ES-I3 (cell line): ENCODE results near the gene EP400.
"Not testable (repeated sequence)": the region's sequence is repeated elsewhere in the genome, so short reads cannot be mapped to it uniquely, and the experiment has no call there.

ENCODE experiments used
- H3K36me3 ChIP-seq: 2 replicates; pipeline ENCODE4 v1.6.1; 2013; ENCODE audit warnings: mild to moderate bottlenecking, low read length, control low read depth, moderate library complexity; ENCODE audit not compliant: insufficient read depth
- H3K4me1 ChIP-seq: 2 replicates; pipeline ENCODE4 v1.6.1; 2013; ENCODE audit warnings: mild to moderate bottlenecking, control low read depth, low read length; ENCODE audit not compliant: insufficient read depth
- H3K9ac ChIP-seq: 2 replicates; pipeline ENCODE4 v1.6.1; 2013; ENCODE audit warnings: low read depth, mild to moderate bottlenecking, low read length, moderate library complexity
- H3K9me3 ChIP-seq: 2 replicates; pipeline ENCODE4 v1.6.1; 2013; ENCODE audit warnings: mild to moderate bottlenecking, low read length, moderate library complexity; ENCODE audit not compliant: control insufficient read depth, insufficient read depth

Gene EP400

GRCh38 chr12:132045751-132046150 is 96.0 kb downstream of the EP400 start:
- H3K9ac ChIP-seq = no peak overlapping the region
- peaks cover 20% of the 10 kb centered on the region for H3K36me3 ChIP-seq
- H3K9me3 ChIP-seq = no peaks in the 10 kb centered on the region

GRCh38 chr12:132046561-132046960 is 96.8 kb downstream of the EP400 start:
- peaks cover 22% of the 10 kb centered on the region for H3K36me3 ChIP-seq
- no peaks in the 10 kb centered on the region for H3K9me3 ChIP-seq
- H3K4me1 ChIP-seq = peaks cover 13% of the 10 kb centered on the region
- H3K9ac ChIP-seq = no peak overlapping the region

More at GRCh38 chr12:132045751-132046150, 96.0 kb downstream of the EP400 start:
- peaks cover 13% of the 10 kb centered on the region for H3K4me1 ChIP-seq

DNA sequence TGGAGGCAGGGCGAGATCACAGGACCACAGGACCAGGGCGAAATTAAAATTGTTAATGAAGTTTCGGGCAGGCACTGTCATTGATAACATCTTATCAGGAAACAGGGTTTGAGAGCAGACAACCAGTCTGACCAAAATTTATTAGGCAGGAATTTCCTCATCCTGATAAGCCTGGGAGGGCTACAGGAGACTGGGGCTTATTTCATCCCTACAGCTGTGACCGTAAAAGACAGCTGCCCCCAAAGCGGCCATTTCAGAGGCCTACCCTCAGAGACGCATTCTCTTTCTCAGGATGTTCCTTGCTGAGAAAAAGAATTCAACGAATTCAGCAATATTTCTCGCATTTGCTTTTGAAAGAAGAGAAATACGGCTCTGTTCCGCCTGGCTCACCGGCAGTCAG is 97.9 kb downstream of the EP400 start:
- not testable (repeated sequence) for H3K9ac ChIP-seq, H3K9me3 ChIP-seq
- H3K36me3 ChIP-seq = peaks cover 21% of the 10 kb centered on the region
- H3K4me1 ChIP-seq = peaks cover 13% of the 10 kb centered on the region

GRCh38 chr12:132049442-132049841 is 99.7 kb downstream of the EP400 start:
- peaks cover 27% of the 10 kb centered on the region for H3K36me3 ChIP-seq

GRCh38 chr12:132049876-132050275 is 100.1 kb downstream of the EP400 start:
- Histone ChIP-seq H3K4me1 (peaks cover 13% of the 10 kb centered on the region), H3K9me3 (no peaks in the 10 kb centered on the region), H3K36me3 (peaks cover 26% of the 10 kb centered on the region), H3K9ac (no peak overlapping the region)

More at GRCh38 chr12:132049442-132049841, 99.7 kb downstream of the EP400 start:
- H3K4me1 ChIP-seq = peaks cover 13% of the 10 kb centered on the region
- H3K9ac ChIP-seq = no peak overlapping the region
- no peaks in the 10 kb centered on the region for H3K9me3 ChIP-seq

GRCh38 chr12:132051718-132052117 is 102.0 kb downstream of the EP400 start:
- peaks cover 15% of the 10 kb centered on the region for H3K36me3 ChIP-seq
- H3K9me3 ChIP-seq, H3K4me1 ChIP-seq: not testable (repeated sequence)

DNA sequence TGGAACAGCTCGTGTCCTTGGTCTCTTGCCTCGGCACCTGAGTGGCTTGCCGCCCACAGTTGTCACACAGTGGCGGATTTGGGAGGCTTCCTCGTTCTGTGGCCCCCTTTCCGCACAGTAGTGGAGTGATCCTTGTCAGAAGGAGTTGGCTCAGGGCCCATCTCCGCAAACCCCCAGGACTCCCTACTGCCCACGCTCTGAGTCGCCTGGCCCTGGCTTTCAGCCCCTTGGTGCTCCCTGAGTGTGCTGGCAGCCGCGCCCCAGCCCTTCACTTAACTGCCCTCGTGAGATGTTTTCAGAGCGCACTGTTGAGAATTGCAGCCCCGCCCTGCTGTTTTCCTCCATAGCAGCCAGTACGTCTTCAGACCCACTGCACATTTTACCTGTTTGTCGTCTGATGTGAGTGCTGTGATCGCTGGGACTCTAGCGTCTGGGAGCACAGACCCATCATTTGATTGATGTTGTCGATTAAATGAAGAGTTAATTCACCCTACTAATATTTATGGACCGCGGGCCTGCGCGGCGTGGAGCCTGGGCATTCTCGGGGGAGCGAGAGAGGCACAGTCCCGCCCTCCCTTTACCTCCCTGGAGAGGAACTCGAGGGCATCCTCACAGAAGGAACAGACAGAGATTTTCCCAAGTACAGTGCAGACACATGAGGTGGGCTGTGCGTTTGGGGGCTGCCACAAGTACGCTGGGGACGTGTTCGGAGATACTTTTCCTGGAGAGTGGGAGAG is 102.6 kb downstream of the EP400 start:
- Histone ChIP-seq H3K36me3 (peaks cover 21% of the 10 kb centered on the region), H3K9me3 (no peaks in the 10 kb centered on the region), H3K9ac (no peak overlapping the region), H3K4me1 (no peaks in the 10 kb centered on the region)

More at GRCh38 chr12:132051718-132052117, 102.0 kb downstream of the EP400 start:
- H3K9ac ChIP-seq = not testable (repeated sequence)

DNA sequence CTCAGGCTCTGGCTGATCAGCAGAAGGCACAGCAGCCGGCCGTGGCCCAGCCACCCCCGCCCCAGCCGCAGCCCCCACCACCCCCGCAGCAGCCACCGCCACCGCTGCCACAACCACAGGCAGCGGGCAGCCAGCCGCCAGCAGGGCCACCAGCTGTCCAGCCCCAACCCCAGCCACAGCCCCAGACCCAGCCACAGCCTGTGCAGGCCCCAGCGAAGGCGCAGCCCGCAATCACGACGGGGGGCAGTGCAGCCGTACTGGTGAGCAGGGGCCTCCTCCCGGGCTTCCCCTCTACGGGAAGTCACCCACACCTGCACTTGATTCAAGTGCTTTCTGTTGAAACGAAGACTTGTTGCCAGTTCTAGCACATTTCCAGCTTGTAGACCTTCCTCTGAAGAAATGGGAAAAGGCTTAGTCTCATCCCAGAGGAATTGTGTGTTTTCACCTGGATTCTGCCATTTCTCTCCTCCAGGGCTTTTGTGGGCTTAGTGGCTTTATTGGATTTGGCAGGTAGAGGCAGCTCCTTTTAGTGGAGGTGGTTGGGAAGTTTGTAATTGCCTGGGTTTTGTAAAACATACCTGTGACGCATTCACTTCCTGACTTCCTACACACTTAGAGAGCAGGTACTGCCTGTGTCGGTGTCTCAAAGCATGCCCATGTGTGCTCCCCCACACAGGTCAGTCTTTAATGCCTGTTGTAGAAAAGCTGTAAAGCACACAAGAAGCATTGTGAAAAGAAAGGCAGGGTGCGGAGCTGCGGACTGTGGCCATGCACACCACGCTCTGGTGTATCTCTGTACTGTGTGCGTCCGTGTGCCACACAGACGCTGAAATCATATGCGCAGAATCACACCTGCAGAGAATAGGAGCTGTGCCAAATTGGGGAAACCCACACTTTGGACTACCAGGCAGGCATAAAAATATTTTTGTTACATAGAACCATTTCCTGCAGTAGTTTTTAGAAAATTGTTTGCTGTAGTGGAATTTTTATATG is 103.9 kb downstream of the EP400 start:
- H3K9ac ChIP-seq = no peak overlapping the region
- H3K4me1 ChIP-seq = no peaks in the 10 kb centered on the region
- peaks cover 21% of the 10 kb centered on the region for H3K36me3 ChIP-seq
- H3K9me3 ChIP-seq = no peaks in the 10 kb centered on the region

DNA sequence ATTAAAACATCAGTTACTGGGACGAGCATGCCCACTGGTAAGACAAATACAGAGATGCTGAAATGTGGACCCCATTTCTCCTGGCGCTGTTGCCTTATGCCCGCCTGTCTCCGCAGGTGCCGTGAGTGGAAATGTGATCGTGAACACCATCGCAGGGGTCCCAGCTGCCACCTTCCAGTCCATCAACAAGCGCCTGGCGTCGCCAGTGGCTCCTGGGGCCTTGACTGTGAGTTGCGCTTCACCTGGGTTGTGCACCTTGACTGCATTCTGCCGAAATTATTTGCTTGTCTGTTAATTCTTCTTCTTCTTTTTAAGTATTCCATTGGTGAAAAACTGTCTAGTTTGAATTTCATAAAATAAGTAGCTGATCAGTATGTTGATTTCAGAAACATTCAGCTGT is 105.2 kb downstream of the EP400 start:
- H3K4me1 ChIP-seq = no peaks in the 10 kb centered on the region
- H3K9ac ChIP-seq = no peak overlapping the region
- peaks cover 21% of the 10 kb centered on the region for H3K36me3 ChIP-seq

GRCh38 chr12:132055535-132056096 is 105.9 kb downstream of the EP400 start:
- Histone ChIP-seq H3K4me1 (no peaks in the 10 kb centered on the region), H3K9me3 (no peaks in the 10 kb centered on the region), H3K9ac (no peak overlapping the region), H3K36me3 (peaks cover 21% of the 10 kb centered on the region)

More for the DNA sequence above, 105.2 kb downstream of the EP400 start:
- H3K9me3 ChIP-seq = no peaks in the 10 kb centered on the region

- H3K36me3 ChIP-seq = peaks cover 26% of the 10 kb centered on the region
Observed at GRCh38 chr12:132056320-132056719, 106.6 kb downstream of the EP400 start.

GRCh38 chr12:132056951-132057350 is 107.2 kb downstream of the EP400 start:
- peaks cover 30% of the 10 kb centered on the region for H3K36me3 ChIP-seq
- H3K4me1 ChIP-seq = no peaks in the 10 kb centered on the region
- no peak overlapping the region for H3K9ac ChIP-seq

More at GRCh38 chr12:132056320-132056719, 106.6 kb downstream of the EP400 start:
- Histone ChIP-seq H3K9me3 (no peaks in the 10 kb centered on the region), H3K9ac (no peak overlapping the region), H3K4me1 (no peaks in the 10 kb centered on the region)

GRCh38 chr12:132057691-132058090 is 107.9 kb downstream of the EP400 start:
- Histone ChIP-seq H3K4me1 (no peaks in the 10 kb centered on the region), H3K9ac (no peak overlapping the region), H3K36me3 (peaks cover 31% of the 10 kb centered on the region), H3K9me3 (no peaks in the 10 kb centered on the region)

More at GRCh38 chr12:132056951-132057350, 107.2 kb downstream of the EP400 start:
- H3K9me3 ChIP-seq = no peaks in the 10 kb centered on the region

GRCh38 chr12:132061197-132061596 is 111.5 kb downstream of the EP400 start:
- Histone ChIP-seq H3K9me3 (no peaks in the 10 kb centered on the region; the same call in 1 of the 2 replicates), H3K9ac (no peak overlapping the region), H3K36me3 (peaks cover 29% of the 10 kb centered on the region), H3K4me1 (no peaks in the 10 kb centered on the region)
